ENCODE data around the gene GSK3B.

Gene GSK3B

GRCh38 chr3:119918992-119919933 lies 175.0 kb downstream of the GSK3B start:
- TF ChIP-seq, protein P1, sequence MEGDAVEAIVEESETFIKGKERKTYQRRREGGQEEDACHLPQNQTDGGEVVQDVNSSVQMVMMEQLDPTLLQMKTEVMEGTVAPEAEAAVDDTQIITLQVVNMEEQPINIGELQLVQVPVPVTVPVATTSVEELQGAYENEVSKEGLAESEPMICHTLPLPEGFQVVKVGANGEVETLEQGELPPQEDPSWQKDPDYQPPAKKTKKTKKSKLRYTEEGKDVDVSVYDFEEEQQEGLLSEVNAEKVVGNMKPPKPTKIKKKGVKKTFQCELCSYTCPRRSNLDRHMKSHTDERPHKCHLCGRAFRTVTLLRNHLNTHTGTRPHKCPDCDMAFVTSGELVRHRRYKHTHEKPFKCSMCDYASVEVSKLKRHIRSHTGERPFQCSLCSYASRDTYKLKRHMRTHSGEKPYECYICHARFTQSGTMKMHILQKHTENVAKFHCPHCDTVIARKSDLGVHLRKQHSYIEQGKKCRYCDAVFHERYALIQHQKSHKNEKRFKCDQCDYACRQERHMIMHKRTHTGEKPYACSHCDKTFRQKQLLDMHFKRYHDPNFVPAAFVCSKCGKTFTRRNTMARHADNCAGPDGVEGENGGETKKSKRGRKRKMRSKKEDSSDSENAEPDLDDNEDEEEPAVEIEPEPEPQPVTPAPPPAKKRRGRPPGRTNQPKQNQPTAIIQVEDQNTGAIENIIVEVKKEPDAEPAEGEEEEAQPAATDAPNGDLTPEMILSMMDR (IDR thresholded peaks at IDR 0.05; ENCODE audit: extremely low read depth, missing control alignments) = no peak
- DNase-seq (ENCODE audit: low spot score) = no peak

DNA sequence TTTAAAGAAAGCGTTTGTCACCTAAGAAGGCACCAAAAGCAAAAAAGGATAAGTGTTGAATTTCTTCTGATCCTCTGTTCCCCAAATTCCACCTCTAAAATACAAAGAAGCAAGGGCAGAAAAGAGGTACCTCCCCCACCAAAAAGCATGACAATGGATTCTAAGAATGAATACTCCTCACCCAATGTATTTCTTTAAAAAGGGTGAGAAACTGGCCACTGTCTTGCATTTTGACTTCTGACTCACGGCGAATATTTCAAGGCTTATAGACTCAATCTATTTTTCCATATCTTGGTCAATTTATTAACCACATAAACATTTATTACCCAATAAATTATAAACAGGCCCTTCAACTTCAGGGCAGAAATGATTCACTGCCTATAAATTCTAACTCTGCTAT lies 181.2 kb downstream of the GSK3B start:
- TF ChIP-seq, protein P1 (IDR thresholded peaks at IDR 0.05; ENCODE audit: extremely low read depth, missing control alignments) = no peak
- no peak for DNase-seq (ENCODE audit: low spot score)

DNA sequence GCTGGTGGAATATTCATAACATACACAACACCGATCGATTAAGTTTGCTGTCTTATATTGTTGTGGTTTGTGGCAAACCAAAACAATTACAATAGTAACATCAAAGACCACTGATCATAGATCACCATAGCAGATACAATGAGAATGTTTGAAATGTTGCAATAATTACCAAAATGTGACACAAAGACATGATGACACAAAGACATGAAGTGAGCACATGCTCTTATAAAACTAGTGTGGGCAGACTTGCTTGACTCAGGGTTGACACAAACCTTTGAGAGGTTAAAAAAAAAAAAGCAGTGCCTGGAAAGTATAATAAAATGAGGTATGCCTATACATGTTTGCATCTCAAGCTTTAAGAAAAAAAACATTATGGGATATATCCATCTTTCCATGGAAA lies 182.0 kb downstream of the GSK3B start:
- TF ChIP-seq, protein P1 (IDR thresholded peaks at IDR 0.05; ENCODE audit: extremely low read depth, missing control alignments) = no peak
- no peak for DNase-seq (ENCODE audit: low spot score)

DNA sequence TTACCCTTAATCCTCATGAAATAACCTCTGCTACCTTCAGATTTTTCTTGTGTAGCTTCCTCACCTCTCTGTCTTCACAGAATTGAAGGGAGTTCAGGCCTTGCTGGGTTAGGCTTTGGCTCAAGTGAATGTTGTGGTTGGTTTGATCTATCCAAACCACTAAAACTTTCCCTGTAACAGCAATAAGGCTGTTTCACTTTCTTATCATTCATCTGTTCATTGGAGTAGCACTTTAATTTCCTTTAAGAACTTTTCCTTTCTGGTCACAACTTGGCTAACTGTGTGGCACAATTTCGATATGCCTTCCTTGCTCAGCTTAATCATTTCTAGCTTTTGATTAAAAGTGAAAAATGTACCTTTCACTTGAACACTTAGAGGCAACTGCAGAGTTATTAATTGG lies 182.5 kb downstream of the GSK3B start:
- TF ChIP-seq, protein P1 (IDR thresholded peaks at IDR 0.05; ENCODE audit: extremely low read depth, missing control alignments) = no peak
- DNase-seq (ENCODE audit: low spot score) = no peak

DNA sequence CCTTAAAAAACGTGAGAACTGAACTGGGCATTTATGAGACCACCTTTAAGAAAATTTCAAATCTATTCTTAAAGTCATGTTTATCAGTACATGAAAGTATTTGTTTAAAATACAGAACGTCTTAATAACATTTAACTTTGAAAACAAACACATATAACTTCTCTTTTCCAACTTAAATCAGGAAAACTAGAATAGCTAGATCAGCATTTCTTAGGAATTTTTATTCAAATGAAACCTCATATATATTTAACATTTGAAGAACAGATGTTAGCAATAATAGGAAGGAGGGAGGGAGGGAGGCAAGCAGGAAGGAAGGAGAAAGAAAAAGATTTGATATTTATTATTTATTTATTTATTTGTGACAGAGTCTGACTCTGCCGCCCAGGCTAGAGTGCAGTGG lies 192.2 kb downstream of the GSK3B start:
- DNase-seq (ENCODE audit: low spot score) = no peak
- TF ChIP-seq, protein P1 (IDR thresholded peaks at IDR 0.05; ENCODE audit: extremely low read depth, missing control alignments) = no peak

- no peak for DNase-seq (ENCODE audit: low spot score)
- TF ChIP-seq, protein P1 (IDR thresholded peaks at IDR 0.05; ENCODE audit: extremely low read depth, missing control alignments) = no peak
Measured at GRCh38 chr3:119901148-119901547, 193.1 kb downstream of the GSK3B start.

GRCh38 chr3:119899192-119899511 lies 195.1 kb downstream of the GSK3B start:
- TF ChIP-seq, protein P1 (IDR thresholded peaks at IDR 0.05; ENCODE audit: extremely low read depth, missing control alignments) = no peak
- DNase-seq (ENCODE audit: low spot score) = no peak

All from GM20000 (cell line).